Measurements from ENCODE around the gene PBX3.

DNA sequence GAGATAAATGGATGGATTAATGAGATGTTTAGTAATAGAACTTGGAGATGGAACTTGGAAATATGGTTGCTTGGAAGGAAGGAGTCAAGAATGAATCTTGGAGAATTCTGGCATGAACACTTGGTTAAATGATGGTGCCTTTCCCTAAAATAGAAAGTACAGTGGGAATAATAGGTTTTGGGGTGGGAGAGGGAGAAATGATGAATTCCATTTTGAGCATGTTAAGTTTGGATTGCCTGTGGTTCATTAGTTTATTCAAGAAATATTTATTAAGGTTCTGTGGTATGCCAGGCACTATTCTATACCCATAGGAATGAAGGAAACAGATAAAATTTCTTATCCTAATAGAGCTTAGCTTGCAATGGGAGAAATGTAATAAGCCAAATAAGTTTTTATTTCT lies 58.4 kb downstream of the PBX3 start:
- TF ChIP-seq, protein P1, sequence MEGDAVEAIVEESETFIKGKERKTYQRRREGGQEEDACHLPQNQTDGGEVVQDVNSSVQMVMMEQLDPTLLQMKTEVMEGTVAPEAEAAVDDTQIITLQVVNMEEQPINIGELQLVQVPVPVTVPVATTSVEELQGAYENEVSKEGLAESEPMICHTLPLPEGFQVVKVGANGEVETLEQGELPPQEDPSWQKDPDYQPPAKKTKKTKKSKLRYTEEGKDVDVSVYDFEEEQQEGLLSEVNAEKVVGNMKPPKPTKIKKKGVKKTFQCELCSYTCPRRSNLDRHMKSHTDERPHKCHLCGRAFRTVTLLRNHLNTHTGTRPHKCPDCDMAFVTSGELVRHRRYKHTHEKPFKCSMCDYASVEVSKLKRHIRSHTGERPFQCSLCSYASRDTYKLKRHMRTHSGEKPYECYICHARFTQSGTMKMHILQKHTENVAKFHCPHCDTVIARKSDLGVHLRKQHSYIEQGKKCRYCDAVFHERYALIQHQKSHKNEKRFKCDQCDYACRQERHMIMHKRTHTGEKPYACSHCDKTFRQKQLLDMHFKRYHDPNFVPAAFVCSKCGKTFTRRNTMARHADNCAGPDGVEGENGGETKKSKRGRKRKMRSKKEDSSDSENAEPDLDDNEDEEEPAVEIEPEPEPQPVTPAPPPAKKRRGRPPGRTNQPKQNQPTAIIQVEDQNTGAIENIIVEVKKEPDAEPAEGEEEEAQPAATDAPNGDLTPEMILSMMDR (optimal IDR thresholded peaks at IDR 0.05 in 1 of 3, IDR thresholded peaks at IDR 0.05 in 1 of 3, conservative IDR thresholded peaks at IDR 0.05 in 1 of 3; ENCODE audit: extremely low read depth in 1 of 3, insufficient read depth in 2 of 3, low read length in 3 of 3), result no peak
- TF ChIP-seq EZH2 (IDR thresholded peaks at IDR 0.05; ENCODE audit: low read length), result no peak
